Measurements from ENCODE around the gene SLC36A2. TPM values are rescaled to one million over a fixed set of nuclear protein-coding genes. Genes with fewer than 3 reads are reported as not detected.

Gene SLC36A2
- total and polyA plus RNA-seq, 4 donors, result not detected

- Histone ChIP-seq H3K27me3 (ENCODE audit: control insufficient read depth in 4 of 4, insufficient read depth in 4 of 4, low read length in 3 of 4) (no peaks in the 10 kb centered on the region), H3K9me3 (ENCODE audit: control insufficient read depth in 4 of 4, low read length in 3 of 4) (no peaks in the 10 kb centered on the region), H3K4me1 (ENCODE audit: control insufficient read depth in 4 of 4, insufficient read depth in 4 of 4, low read length in 3 of 4) (no peaks in the 10 kb centered on the region), H3K27ac (ENCODE audit: low read depth in 1 of 2, low read length in 2 of 2) (no peak overlapping the region), H3K36me3 (ENCODE audit: control insufficient read depth in 4 of 4, insufficient read depth in 3 of 4, low read depth in 1 of 4, low read length in 3 of 4) (no peaks in the 10 kb centered on the region), H3K4me3 (ENCODE audit: low read depth in 1 of 3, low read length in 3 of 3) (no peak overlapping the region), H3K9ac (ENCODE audit: low read depth in 1 of 2, low read length in 2 of 2) (no peak overlapping the region)
- WGBS, result 85% methylated on average over 6 of the region's 6 CpGs
- DNase-seq (ENCODE audit: low spot score), result no peak
- no peak for TF ChIP-seq FOXA2 (IDR thresholded peaks at IDR 0.05)
- TF ChIP-seq, protein P1, sequence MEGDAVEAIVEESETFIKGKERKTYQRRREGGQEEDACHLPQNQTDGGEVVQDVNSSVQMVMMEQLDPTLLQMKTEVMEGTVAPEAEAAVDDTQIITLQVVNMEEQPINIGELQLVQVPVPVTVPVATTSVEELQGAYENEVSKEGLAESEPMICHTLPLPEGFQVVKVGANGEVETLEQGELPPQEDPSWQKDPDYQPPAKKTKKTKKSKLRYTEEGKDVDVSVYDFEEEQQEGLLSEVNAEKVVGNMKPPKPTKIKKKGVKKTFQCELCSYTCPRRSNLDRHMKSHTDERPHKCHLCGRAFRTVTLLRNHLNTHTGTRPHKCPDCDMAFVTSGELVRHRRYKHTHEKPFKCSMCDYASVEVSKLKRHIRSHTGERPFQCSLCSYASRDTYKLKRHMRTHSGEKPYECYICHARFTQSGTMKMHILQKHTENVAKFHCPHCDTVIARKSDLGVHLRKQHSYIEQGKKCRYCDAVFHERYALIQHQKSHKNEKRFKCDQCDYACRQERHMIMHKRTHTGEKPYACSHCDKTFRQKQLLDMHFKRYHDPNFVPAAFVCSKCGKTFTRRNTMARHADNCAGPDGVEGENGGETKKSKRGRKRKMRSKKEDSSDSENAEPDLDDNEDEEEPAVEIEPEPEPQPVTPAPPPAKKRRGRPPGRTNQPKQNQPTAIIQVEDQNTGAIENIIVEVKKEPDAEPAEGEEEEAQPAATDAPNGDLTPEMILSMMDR (IDR thresholded peaks at IDR 0.05; ENCODE audit: low read depth, low read length, missing input control), result no peak
- TF ChIP-seq YY1 (IDR thresholded peaks at IDR 0.05), result no peak
- no peak for TF ChIP-seq ZBTB33 (IDR thresholded peaks at IDR 0.05)
- TF ChIP-seq JUND (IDR thresholded peaks at IDR 0.05), result no peak
- no peak for TF ChIP-seq HNF4A (conservative IDR thresholded peaks at IDR 0.05)
- no peak for TF ChIP-seq ATF3 (IDR thresholded peaks at IDR 0.05)
- TF ChIP-seq TAF1 (conservative IDR thresholded peaks at IDR 0.05), result no peak
- no peak for TF ChIP-seq SP1 (IDR thresholded peaks at IDR 0.05)
- no peak for TF ChIP-seq RXRA (IDR thresholded peaks at IDR 0.05)
- TF ChIP-seq EGR1 (IDR thresholded peaks at IDR 0.05; ENCODE audit: low read depth in 2 of 2), result no peak
- TF ChIP-seq MAX (IDR thresholded peaks at IDR 0.05), result no peak
Measured at GRCh38 chr5:151381899-151382298, 34.5 kb upstream of the SLC36A2 start.

DNA sequence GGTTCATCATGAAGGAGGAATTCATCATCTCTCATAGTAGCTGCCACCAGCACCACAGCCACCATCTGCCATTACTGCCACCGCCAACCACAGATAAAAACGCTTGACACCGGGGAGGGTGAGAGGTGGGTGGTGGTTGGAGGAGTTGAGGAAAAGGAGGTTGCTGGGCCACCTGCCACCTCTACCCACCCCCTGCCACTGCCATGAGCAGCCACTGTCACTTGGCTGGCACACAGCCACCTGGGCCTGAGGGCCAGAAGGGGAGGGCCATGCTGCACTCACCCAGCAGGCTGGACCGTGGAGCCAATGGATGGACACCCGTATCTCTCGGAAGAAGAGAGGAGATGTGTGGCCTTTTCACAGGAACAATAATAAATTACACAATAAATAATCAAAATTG is 31.3 kb upstream of the SLC36A2 start:
- no peaks in the 10 kb centered on the region for H3K27me3 ChIP-seq (ENCODE audit: control insufficient read depth in 4 of 4, insufficient read depth in 4 of 4, low read length in 3 of 4)
- no peak overlapping the region for H3K27ac ChIP-seq (ENCODE audit: low read depth in 1 of 2, low read length in 2 of 2)
- TF ChIP-seq NR2F2 (IDR thresholded peaks at IDR 0.05) (no peak), RAD21 (IDR thresholded peaks at IDR 0.05) (no peak), HNF4G (IDR thresholded peaks at IDR 0.05) (no peak), MAX (IDR thresholded peaks at IDR 0.05) (no peak), GABPA (IDR thresholded peaks at IDR 0.05 in 1 of 2, conservative IDR thresholded peaks at IDR 0.05 in 1 of 2) (no peak), RXRA (IDR thresholded peaks at IDR 0.05) (no peak), FOXA2 (IDR thresholded peaks at IDR 0.05) (no peak)
- TF ChIP-seq, protein P1 (IDR thresholded peaks at IDR 0.05; ENCODE audit: low read depth, low read length, missing input control), result no peak
- H3K4me1 ChIP-seq (ENCODE audit: control insufficient read depth in 4 of 4, insufficient read depth in 4 of 4, low read length in 3 of 4), result no peaks in the 10 kb centered on the region
- WGBS, result 97% methylated on average over 6 of the region's 6 CpGs
- no peak overlapping the region for H3K4me3 ChIP-seq (ENCODE audit: low read depth in 1 of 3, low read length in 3 of 3)
- H3K36me3 ChIP-seq (ENCODE audit: control insufficient read depth in 4 of 4, insufficient read depth in 3 of 4, low read depth in 1 of 4, low read length in 3 of 4), result no peaks in the 10 kb centered on the region
- DNase-seq (ENCODE audit: low spot score), result no peak
- no peak overlapping the region for H3K9ac ChIP-seq (ENCODE audit: low read depth in 1 of 2, low read length in 2 of 2)
- peaks cover 0 to 2% (median 0%) of the 10 kb centered on the region in 4 donors for H3K9me3 ChIP-seq (ENCODE audit: control insufficient read depth in 4 of 4, low read length in 3 of 4)
